ENCODE data around the gene SYNE2.

Gene SYNE2

GRCh38 chr14:63951429-63951828, 98.6 kb downstream of the SYNE2 start:
- Histone ChIP-seq H3K4me3 (no peak overlapping the region), H3K9me3 (ENCODE audit: low read depth, low read length) (no peaks in the 10 kb centered on the region), H3K27ac (no peak overlapping the region), H3K9ac (ENCODE audit: insufficient read length) (no peak overlapping the region), H3K36me3 (ENCODE audit: insufficient read depth, low read length) (peaks cover 34% of the 10 kb centered on the region)
- TF ChIP-seq EZH2 (IDR thresholded peaks at IDR 0.05) (no peak), POLR2AphosphoS5 (IDR thresholded peaks at IDR 0.05; ENCODE audit: borderline replicate concordance, low read depth, low read length) (no peak), FOXP2 (optimal IDR thresholded peaks at IDR 0.05; ENCODE audit: control extremely low read depth, extremely low read length, insufficient read depth) (no peak)
- no peak for DNase-seq (ENCODE audit: low read depth, low spot score)

- no peak for TF ChIP-seq FOXP2 (optimal IDR thresholded peaks at IDR 0.05; ENCODE audit: control extremely low read depth, extremely low read length, insufficient read depth)
- TF ChIP-seq EZH2 (IDR thresholded peaks at IDR 0.05) = no peak
- no peak for TF ChIP-seq POLR2AphosphoS5 (IDR thresholded peaks at IDR 0.05; ENCODE audit: borderline replicate concordance, low read depth, low read length)
- no peak overlapping the region for H3K27ac ChIP-seq
- H3K9me3 ChIP-seq (ENCODE audit: low read depth, low read length) = no peaks in the 10 kb centered on the region
- DNase-seq (ENCODE audit: low read depth, low spot score) = no peak
- H3K4me3 ChIP-seq = no peak overlapping the region
- no peak overlapping the region for H3K9ac ChIP-seq (ENCODE audit: insufficient read length)
- H3K36me3 ChIP-seq (ENCODE audit: insufficient read depth, low read length) = peaks cover 34% of the 10 kb centered on the region
These were observed 99.5 kb downstream of the SYNE2 start for GRCh38 chr14:63952053-63952932.

- Histone ChIP-seq H3K36me3 (ENCODE audit: insufficient read depth, low read length) (peaks cover 34% of the 10 kb centered on the region), H3K9ac (ENCODE audit: insufficient read length) (no peak overlapping the region), H3K4me3 (no peak overlapping the region), H3K9me3 (ENCODE audit: low read depth, low read length) (no peaks in the 10 kb centered on the region), H3K27ac (no peak overlapping the region)
- no peak for DNase-seq (ENCODE audit: low read depth, low spot score)
- TF ChIP-seq FOXP2 (optimal IDR thresholded peaks at IDR 0.05; ENCODE audit: control extremely low read depth, extremely low read length, insufficient read depth) = no peak
- TF ChIP-seq POLR2AphosphoS5 (IDR thresholded peaks at IDR 0.05; ENCODE audit: borderline replicate concordance, low read depth, low read length) = no peak
- no peak for TF ChIP-seq EZH2 (IDR thresholded peaks at IDR 0.05)
These were observed 100.2 kb downstream of the SYNE2 start for GRCh38 chr14:63952933-63953437.

GRCh38 chr14:63956326-63956725, 103.5 kb downstream of the SYNE2 start:
- no peak overlapping the region for H3K4me3 ChIP-seq
- H3K9me3 ChIP-seq (ENCODE audit: low read depth, low read length) = no peaks in the 10 kb centered on the region
- no peak overlapping the region for H3K9ac ChIP-seq (ENCODE audit: insufficient read length)
- no peak overlapping the region for H3K27ac ChIP-seq
- DNase-seq (ENCODE audit: low read depth, low spot score) = no peak
- no peak for TF ChIP-seq EZH2 (IDR thresholded peaks at IDR 0.05)
- TF ChIP-seq POLR2AphosphoS5 (IDR thresholded peaks at IDR 0.05; ENCODE audit: borderline replicate concordance, low read depth, low read length) = no peak
- no peak for TF ChIP-seq FOXP2 (optimal IDR thresholded peaks at IDR 0.05; ENCODE audit: control extremely low read depth, extremely low read length, insufficient read depth)
- peaks cover 26% of the 10 kb centered on the region for H3K36me3 ChIP-seq (ENCODE audit: insufficient read depth, low read length)

GRCh38 chr14:63960926-63961567, 108.2 kb downstream of the SYNE2 start:
- no peaks in the 10 kb centered on the region for H3K9me3 ChIP-seq (ENCODE audit: low read depth, low read length)
- H3K36me3 ChIP-seq (ENCODE audit: insufficient read depth, low read length) = peaks cover 15% of the 10 kb centered on the region
- DNase-seq (ENCODE audit: low read depth, low spot score) = no peak
- no peak overlapping the region for H3K4me3 ChIP-seq
- no peak overlapping the region for H3K9ac ChIP-seq (ENCODE audit: insufficient read length)
- no peak overlapping the region for H3K27ac ChIP-seq
- no peak for TF ChIP-seq POLR2AphosphoS5 (IDR thresholded peaks at IDR 0.05; ENCODE audit: borderline replicate concordance, low read depth, low read length)
- no peak for TF ChIP-seq FOXP2 (optimal IDR thresholded peaks at IDR 0.05; ENCODE audit: control extremely low read depth, extremely low read length, insufficient read depth)
- no peak for TF ChIP-seq EZH2 (IDR thresholded peaks at IDR 0.05)

GRCh38 chr14:63962906-63963305, 110.1 kb downstream of the SYNE2 start:
- H3K9me3 ChIP-seq (ENCODE audit: low read depth, low read length) = no peaks in the 10 kb centered on the region
- H3K4me3 ChIP-seq = no peak overlapping the region
- H3K9ac ChIP-seq (ENCODE audit: insufficient read length) = no peak overlapping the region
- no peak for DNase-seq (ENCODE audit: low read depth, low spot score)
- TF ChIP-seq FOXP2 (optimal IDR thresholded peaks at IDR 0.05; ENCODE audit: control extremely low read depth, extremely low read length, insufficient read depth) (no peak), POLR2AphosphoS5 (IDR thresholded peaks at IDR 0.05; ENCODE audit: borderline replicate concordance, low read depth, low read length) (no peak), EZH2 (IDR thresholded peaks at IDR 0.05) (no peak)
- no peak overlapping the region for H3K27ac ChIP-seq
- peaks cover 22% of the 10 kb centered on the region for H3K36me3 ChIP-seq (ENCODE audit: insufficient read depth, low read length)

GRCh38 chr14:63963439-63963838, 110.6 kb downstream of the SYNE2 start:
- no peak overlapping the region for H3K4me3 ChIP-seq
- TF ChIP-seq POLR2AphosphoS5 (IDR thresholded peaks at IDR 0.05; ENCODE audit: borderline replicate concordance, low read depth, low read length) (no peak), EZH2 (IDR thresholded peaks at IDR 0.05) (no peak), FOXP2 (optimal IDR thresholded peaks at IDR 0.05; ENCODE audit: control extremely low read depth, extremely low read length, insufficient read depth) (no peak)
- no peaks in the 10 kb centered on the region for H3K9me3 ChIP-seq (ENCODE audit: low read depth, low read length)
- no peak for DNase-seq (ENCODE audit: low read depth, low spot score)
- H3K36me3 ChIP-seq (ENCODE audit: insufficient read depth, low read length) = peaks cover 25% of the 10 kb centered on the region
- H3K9ac ChIP-seq (ENCODE audit: insufficient read length) = no peak overlapping the region
- no peak overlapping the region for H3K27ac ChIP-seq

- Histone ChIP-seq H3K9me3 (ENCODE audit: low read depth, low read length) (no peaks in the 10 kb centered on the region), H3K27ac (no peak overlapping the region), H3K9ac (ENCODE audit: insufficient read length) (no peak overlapping the region), H3K4me3 (no peak overlapping the region), H3K36me3 (ENCODE audit: insufficient read depth, low read length) (peaks cover 24% of the 10 kb centered on the region)
- no peak for DNase-seq (ENCODE audit: low read depth, low spot score)
- TF ChIP-seq EZH2 (IDR thresholded peaks at IDR 0.05) (no peak), POLR2AphosphoS5 (IDR thresholded peaks at IDR 0.05; ENCODE audit: borderline replicate concordance, low read depth, low read length) (no peak), FOXP2 (optimal IDR thresholded peaks at IDR 0.05; ENCODE audit: control extremely low read depth, extremely low read length, insufficient read depth) (no peak)
These were observed 111.3 kb downstream of the SYNE2 start for GRCh38 chr14:63964113-63964512.
